Small intestine (tissue), 7 donors: ENCODE results near the gene CFAP43. TPM values are rescaled to one million over a fixed set of nuclear protein-coding genes. Genes with fewer than 3 reads are reported as not detected.

Experiments used
- DNase-seq, 2 donors: peaks; one replicate each; pipeline versions ENCODE4 v3.0.0 to v3.0.0-alpha.2; 2013
- FAIRE-seq: peaks from 2 replicates; lab custom pipeline; 2012; peaks lifted over from hg19 to GRCh38; lab: Jason Lieb, UNC
- H3K27ac ChIP-seq, 3 donors: one replicate each; pipeline ENCODE4 v1.5.1; 2013; ENCODE audit warnings: low read length in 2 of 3, mild to moderate bottlenecking in 2 of 3, control low read depth in 1 of 3, inconsistent platforms in 1 of 3, low read depth in 1 of 3, moderate library complexity in 1 of 3
- H3K27me3 ChIP-seq, 3 donors: one replicate each; pipeline ENCODE4 v1.6.1; 2013; ENCODE audit warnings: low read length in 3 of 3, inconsistent platforms in 1 of 3; ENCODE audit not compliant: control insufficient read depth in 3 of 3, insufficient read depth in 3 of 3
- H3K36me3 ChIP-seq, 3 donors: one replicate each; pipeline ENCODE4 v1.6.1; 2013; ENCODE audit warnings: low read length in 3 of 3, inconsistent platforms in 1 of 3, low read depth in 1 of 3, mild to moderate bottlenecking in 1 of 3, moderate library complexity in 1 of 3; ENCODE audit not compliant: control insufficient read depth in 3 of 3, insufficient read depth in 2 of 3
- H3K4me1 ChIP-seq, 3 donors: one replicate each; pipeline ENCODE4 v1.6.1; 2013; ENCODE audit warnings: low read length in 2 of 3, inconsistent platforms in 1 of 3, low read depth in 1 of 3, mild to moderate bottlenecking in 1 of 3, moderate library complexity in 1 of 3; ENCODE audit not compliant: control insufficient read depth in 3 of 3, insufficient read depth in 2 of 3
- H3K4me3 ChIP-seq, 3 donors: one replicate each; pipeline ENCODE4 v1.5.1; 2013; ENCODE audit warnings: low read length in 3 of 3, control low read depth in 1 of 3, inconsistent platforms in 1 of 3, low read depth in 1 of 3, mild to moderate bottlenecking in 1 of 3, moderate library complexity in 1 of 3
- H3K9me3 ChIP-seq, 2 donors: one replicate each; pipeline ENCODE4 v1.6.1; 2013; ENCODE audit warnings: low read depth in 1 of 2, low read length in 1 of 2; ENCODE audit not compliant: control insufficient read depth in 2 of 2, insufficient read depth in 1 of 2
- WGBS, 3 donors: extraction: QIAGEN DNeasy Blood & Tissue Kit; methylation state at CpG; one replicate each; pipeline ENCODE4 v1.1.7; 2013; 5-methylcytosine and 5-hydroxymethylcytosine counted together
- polyA plus RNA-seq, 4 donors: library from polyadenylated mRNA; stranded (reverse) in 3 of 4; unstranded in 1 of 4; fragments of 200-250 nt in 3 of 4; fragments of 120-200 nt in 1 of 4; gene quantifications; one replicate each; pipeline versions ENCODE4 v1.2.1 to v1.2.3, GENCODE V29; 2013
- donor health status: healthy with polysubstance abuse.
- donor health status: control.
- donor health status: control.
- donor health status: Bipolar disorder and iron deficiency.
- donor health status: healthy.

Gene CFAP43
- polyA plus RNA-seq, 4 donors = 0.21 to 7.2 TPM; not detected in 2

- Histone ChIP-seq H3K9me3 (peaks cover 0 to 6% of the 10 kb centered on the region in 2 donors), H3K36me3 (no peaks in the 10 kb centered on the region), H3K27ac (no peak overlapping the region), H3K4me3 (no peak overlapping the region), H3K27me3 (no peaks in the 10 kb centered on the region), H3K4me1 (no peaks in the 10 kb centered on the region)
- 0% methylated on average over 1 of the region's 1 CpG for WGBS, 3 donors
- FAIRE-seq (no peak), DNase-seq (no peak)
Observed at GRCh38 chr10:104100795-104101194, 131.4 kb downstream of the CFAP43 start.

GRCh38 chr10:104099941-104100340, 132.2 kb downstream of the CFAP43 start:
- FAIRE-seq (no peak), DNase-seq (no peak)
- H3K4me3 ChIP-seq = no peak overlapping the region
- no peaks in the 10 kb centered on the region for H3K4me1 ChIP-seq
- H3K9me3 ChIP-seq = peaks cover 0 to 6% of the 10 kb centered on the region in 2 donors
- H3K36me3 ChIP-seq = no peaks in the 10 kb centered on the region
- H3K27ac ChIP-seq = no peak overlapping the region
- no peaks in the 10 kb centered on the region for H3K27me3 ChIP-seq

DNA sequence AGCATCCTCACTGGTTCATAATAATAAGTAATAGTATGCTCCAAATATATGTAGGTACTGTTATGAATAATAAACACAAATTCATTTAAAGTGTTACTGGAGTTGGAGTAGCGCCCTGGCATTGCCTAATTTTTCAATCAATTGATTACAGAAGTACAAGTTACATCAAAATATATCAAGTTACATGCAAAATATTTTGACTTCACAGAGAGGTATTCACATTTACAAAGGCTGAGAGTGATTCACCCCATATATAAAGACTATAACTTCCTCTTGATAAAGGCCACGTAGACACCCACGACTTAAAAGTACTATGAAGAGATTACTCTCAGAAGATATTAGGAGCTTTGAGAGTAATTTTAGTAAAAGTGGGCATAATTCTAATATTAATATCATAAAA, 132.9 kb downstream of the CFAP43 start:
- Histone ChIP-seq H3K4me1 (no peaks in the 10 kb centered on the region), H3K27ac (no peak overlapping the region), H3K27me3 (no peaks in the 10 kb centered on the region), H3K4me3 (no peak overlapping the region), H3K9me3 (peaks cover 0 to 6% of the 10 kb centered on the region in 2 donors), H3K36me3 (no peaks in the 10 kb centered on the region)
- DNase-seq = no peak
- WGBS, 3 donors = 55 to 72% (median 70%) methylated on average over 3 of the region's 3 CpGs
- no peak for FAIRE-seq

GRCh38 chr10:104098358-104098925, 133.7 kb downstream of the CFAP43 start:
- no peaks in the 10 kb centered on the region for H3K27me3 ChIP-seq
- H3K4me1 ChIP-seq = no peaks in the 10 kb centered on the region
- H3K9me3 ChIP-seq = peaks cover 0 to 6% of the 10 kb centered on the region in 2 donors
- FAIRE-seq (no peak), DNase-seq (no peak)
- H3K4me3 ChIP-seq = no peak overlapping the region
- H3K27ac ChIP-seq = no peak overlapping the region
- 92 to 98% (median 95%) methylated on average over 4 of the region's 4 CpGs for WGBS, 3 donors
- no peaks in the 10 kb centered on the region for H3K36me3 ChIP-seq

DNA sequence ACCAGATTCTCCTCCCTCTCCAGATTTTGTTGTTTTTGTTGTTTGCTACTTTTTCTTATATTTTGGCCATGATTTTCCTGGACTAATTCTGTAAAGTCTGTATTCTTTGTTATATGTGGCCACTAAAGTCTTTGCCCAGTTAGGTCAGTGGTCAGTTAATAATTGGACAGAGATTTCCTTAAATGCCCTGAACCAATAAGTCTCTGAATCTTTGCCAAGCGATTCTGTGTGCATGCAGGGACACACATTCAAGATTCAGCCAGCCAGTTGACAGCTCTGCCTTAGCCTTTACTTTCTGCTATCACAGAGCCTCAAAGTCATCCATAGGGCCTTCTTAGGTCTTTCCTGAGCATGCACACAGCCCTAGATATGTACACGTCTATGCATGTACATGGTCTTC, 135.5 kb downstream of the CFAP43 start:
- FAIRE-seq = no peak
- 88 to 97% (median 88%) methylated on average over 2 of the region's 2 CpGs for WGBS, 3 donors
- Histone ChIP-seq H3K9me3 (peaks cover 0 to 6% of the 10 kb centered on the region in 2 donors), H3K27me3 (no peaks in the 10 kb centered on the region), H3K4me3 (no peak overlapping the region), H3K27ac (no peak overlapping the region), H3K4me1 (no peaks in the 10 kb centered on the region), H3K36me3 (no peaks in the 10 kb centered on the region)
- DNase-seq = no peak

- no peak overlapping the region for H3K4me3 ChIP-seq
- H3K4me1 ChIP-seq = no peaks in the 10 kb centered on the region
- H3K36me3 ChIP-seq = no peaks in the 10 kb centered on the region
- peaks cover 0 to 3% (median 0%) of the 10 kb centered on the region in 3 donors for H3K27me3 ChIP-seq
- FAIRE-seq (no peak), DNase-seq (no peak)
- peaks cover 0 to 6% of the 10 kb centered on the region in 2 donors for H3K9me3 ChIP-seq
- no peak overlapping the region for H3K27ac ChIP-seq
Observed at GRCh38 chr10:104092749-104093148, 139.4 kb downstream of the CFAP43 start.

DNA sequence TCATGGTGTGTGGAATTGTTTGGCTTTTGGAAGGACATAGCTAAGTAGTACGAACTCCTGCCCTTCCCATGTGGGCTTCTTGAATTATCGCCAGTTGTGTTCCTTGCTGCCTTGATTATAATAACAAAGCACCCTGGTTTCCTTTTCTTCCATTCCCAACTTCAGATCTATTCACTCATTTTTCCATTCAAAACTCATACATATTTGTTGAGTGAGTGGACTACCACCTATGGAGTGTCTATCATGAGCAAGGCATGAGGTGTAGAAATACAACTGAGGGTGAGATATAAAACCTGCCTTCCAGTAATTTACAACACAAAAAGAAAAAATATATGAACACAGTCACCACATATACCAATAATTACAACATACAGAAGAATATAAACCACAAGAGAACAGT, 141.6 kb downstream of the CFAP43 start:
- peaks cover 0 to 3% (median 0%) of the 10 kb centered on the region in 3 donors for H3K27me3 ChIP-seq
- DNase-seq (no peak), FAIRE-seq (no peak)
- no peak overlapping the region for H3K27ac ChIP-seq
- H3K4me3 ChIP-seq = no peak overlapping the region
- no peaks in the 10 kb centered on the region for H3K36me3 ChIP-seq
- H3K4me1 ChIP-seq = peaks cover 0 to 5% (median 0%) of the 10 kb centered on the region in 3 donors
- 58 to 93% (median 73%) methylated on average over 2 of the region's 2 CpGs for WGBS, 3 donors
- no peaks in the 10 kb centered on the region for H3K9me3 ChIP-seq

- DNase-seq (no peak), FAIRE-seq (no peak)
- Histone ChIP-seq H3K4me1 (peaks cover 0 to 8% (median 0%) of the 10 kb centered on the region in 3 donors), H3K27me3 (peaks cover 0 to 3% (median 0%) of the 10 kb centered on the region in 3 donors), H3K27ac (no peak overlapping the region), H3K9me3 (no peaks in the 10 kb centered on the region), H3K4me3 (no peak overlapping the region), H3K36me3 (no peaks in the 10 kb centered on the region)
- WGBS, 3 donors = 83 to 87% (median 86%) methylated on average over 3 of the region's 3 CpGs
Observed at GRCh38 chr10:104089621-104090020, 142.5 kb downstream of the CFAP43 start.

GRCh38 chr10:104088239-104088638, 143.9 kb downstream of the CFAP43 start:
- Histone ChIP-seq H3K9me3 (no peaks in the 10 kb centered on the region), H3K36me3 (no peaks in the 10 kb centered on the region), H3K4me3 (no peak overlapping the region), H3K27ac (no peak overlapping the region), H3K27me3 (peaks cover 0 to 3% (median 0%) of the 10 kb centered on the region in 3 donors), H3K4me1 (peaks cover 0 to 8% (median 0%) of the 10 kb centered on the region in 3 donors)
- WGBS, 3 donors = 91 to 96% (median 94%) methylated on average over 5 of the region's 5 CpGs
- DNase-seq = no peak
- no peak for FAIRE-seq
